CD4-positive, alpha-beta T cell treated with Interleukin-12 subunit alpha and Interleukin-12 subunit beta, for 1 hour (primary cell): Measurements from ENCODE around the gene TMEM176A.
"Not testable (repeated sequence)": the region's sequence is repeated elsewhere in the genome, so short reads cannot be mapped to it uniquely, and the experiment has no call there.

Experiments used
- DNase-seq: peaks from one replicate; pipeline ENCODE4 v3.0.0-alpha.2; 2020

Gene TMEM176A

DNA sequence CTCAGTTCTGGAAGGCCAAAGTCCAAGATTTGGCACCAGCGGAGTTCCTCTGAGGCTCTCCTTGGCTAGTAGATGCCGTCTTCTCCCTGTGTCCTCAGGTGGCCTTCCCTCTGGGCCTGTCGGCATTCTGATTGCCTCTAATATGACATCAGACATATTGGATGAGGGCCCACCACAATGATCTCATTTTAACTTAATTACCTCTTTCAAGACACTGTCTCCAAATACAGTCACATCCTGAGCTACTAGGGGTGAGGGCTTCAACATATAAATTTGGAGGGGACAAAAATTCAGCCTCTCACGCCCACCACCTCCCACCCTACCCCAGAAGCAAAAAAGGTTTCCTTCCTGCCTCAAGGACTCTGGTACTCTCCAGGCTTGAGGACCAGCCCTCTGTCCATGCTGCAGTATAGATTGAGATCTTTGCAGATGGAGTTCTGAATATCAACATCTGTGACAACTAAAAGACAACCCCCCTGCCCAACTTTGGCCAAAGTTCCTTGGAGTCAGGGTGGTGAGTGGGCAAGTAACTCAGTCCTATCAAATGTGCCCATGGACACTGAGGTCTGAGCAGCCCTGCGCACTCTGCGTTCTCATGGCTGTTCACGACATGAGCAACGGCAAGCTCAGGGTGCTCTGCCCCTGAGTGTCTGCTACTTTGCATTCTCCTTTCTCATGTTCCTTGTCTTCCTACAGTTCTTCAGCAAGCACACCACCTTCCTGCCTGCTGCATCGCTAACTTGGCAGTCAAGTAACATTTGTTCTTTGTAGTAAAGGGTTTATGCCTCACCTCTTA, 11.9 kb upstream of the TMEM176A start:
- no peak for DNase-seq

DNA sequence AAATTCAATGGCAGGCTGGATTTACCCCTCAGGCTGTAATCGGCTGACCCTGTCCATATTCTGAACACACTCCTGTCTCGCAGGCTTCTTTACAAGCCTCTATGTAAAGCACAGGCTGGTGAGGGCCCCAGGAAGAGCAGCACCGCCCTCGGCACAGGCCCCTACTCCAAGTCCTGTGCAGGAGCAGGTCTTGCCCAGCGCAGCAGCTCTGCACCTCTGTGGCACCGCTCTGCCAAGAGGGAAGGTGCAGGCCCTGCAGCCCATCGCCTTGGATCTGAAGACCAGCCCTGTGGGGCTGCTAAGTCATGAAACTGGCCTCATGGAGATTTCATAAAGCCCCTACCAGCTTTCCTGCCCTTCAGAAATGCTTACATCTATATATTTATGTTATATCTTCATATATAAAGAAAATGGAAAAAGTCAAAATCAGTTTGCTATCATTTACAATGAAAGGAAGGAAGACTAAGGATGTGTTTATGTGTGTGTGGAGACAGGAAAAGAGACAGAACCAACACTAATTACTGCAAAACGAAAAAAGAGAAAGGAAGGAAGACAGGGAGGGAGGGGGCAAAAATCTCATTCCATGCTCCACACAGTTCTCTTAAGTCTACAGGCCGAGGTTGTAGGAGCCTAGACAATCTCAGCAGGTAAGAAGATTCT, 10.0 kb upstream of the TMEM176A start:
- no peak for DNase-seq

GRCh38 chr7:150791304-150791703, 9.3 kb upstream of the TMEM176A start:
- DNase-seq: no peak

GRCh38 chr7:150791746-150792452, 8.7 kb upstream of the TMEM176A start:
- DNase-seq: no peak

DNA sequence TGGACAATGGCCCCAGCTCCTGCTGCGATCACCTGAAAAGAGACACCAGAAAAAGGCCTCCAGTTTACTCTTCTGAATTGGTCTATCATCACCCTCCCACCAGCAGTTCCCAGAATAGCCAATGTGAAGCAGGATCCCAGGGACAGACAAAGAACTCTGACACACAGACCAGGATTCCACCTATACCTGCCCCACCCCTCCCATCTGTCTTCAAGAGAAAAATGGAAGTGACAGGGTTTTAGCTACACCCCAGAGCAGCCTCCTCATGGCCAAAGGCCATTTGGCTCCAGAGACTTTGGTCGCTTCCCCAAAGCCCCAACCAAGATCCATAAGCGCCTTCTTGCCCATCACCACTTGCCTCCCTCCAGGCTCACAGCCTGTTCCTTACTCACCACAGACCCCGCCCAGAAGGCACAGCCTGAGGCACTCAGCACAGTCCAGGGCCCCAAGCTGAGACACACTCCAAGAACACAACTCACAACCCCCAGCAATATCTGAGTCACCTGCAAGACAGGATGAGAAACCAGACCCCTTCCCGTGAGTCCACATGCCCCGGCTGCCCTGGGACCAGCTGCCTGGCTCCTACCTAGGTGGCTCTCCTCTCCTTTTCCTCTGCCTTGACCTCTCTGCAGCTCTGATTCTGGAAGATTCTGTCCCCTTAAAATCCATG, 6.9 kb upstream of the TMEM176A start:
- DNase-seq: no peak

DNA sequence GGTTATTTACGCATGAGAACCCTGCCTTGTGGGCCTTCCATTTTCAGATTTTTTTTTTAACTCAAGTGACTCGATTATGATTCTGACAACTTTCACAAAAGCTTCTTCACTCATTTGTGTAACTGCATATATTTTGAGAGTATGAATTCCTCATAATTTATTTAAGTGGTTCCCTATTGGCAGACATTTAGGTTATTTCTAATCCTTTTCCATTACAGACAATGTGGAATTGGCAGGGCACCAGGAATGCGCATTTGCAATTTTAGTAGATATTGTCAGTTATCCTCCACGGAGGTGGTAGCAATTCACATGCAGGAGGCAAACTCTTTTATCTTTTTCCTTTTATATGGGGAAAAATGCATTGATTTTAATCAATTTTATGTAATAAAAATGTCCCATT, 2.9 kb upstream of the TMEM176A start:
- no peak for DNase-seq

- DNase-seq: no peak
Measured at GRCh38 chr7:150799156-150799555, 1.4 kb upstream of the TMEM176A start.

DNA sequence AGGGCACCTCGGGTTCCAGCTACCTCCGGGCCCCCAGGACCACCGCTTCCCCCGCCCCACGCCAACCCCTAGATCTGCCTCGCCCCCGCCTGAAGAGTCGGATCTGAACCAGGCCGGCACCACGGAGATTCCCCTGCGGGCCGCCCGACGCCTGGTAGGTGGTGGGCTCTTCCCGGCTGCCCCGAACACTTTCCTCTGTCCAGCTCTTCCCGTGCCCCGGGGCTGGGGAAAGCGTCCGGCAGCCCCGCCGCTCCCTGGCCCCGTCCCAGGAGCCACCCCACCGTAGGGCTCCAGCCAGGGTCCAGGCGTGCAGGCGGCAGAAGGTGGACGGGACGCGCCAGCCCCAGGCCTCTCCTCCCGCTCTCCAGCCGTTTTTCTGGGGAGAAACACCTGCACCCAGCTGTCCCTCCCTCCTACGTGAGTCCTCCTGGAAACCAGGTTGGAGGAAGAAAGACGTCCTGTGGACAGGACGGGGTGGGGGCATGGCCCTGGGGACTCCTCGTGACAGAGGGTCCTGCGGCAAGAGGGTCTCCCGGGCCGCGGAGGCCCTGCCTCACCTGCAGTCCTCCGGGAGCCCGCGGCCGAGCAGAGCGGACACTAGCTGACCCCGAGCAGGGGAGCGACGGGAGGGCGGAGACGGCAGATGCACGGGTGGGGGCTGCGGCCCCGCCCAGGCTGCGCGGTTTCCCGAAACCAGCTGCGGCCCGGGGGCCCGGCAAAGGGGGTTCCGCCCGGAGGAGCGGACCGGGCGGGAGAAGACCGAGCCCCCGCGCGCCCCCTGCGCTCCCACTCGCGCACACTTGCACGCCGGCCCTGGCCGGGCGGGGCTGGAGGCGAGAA, 608 bp upstream of the TMEM176A start, which contains the start of gene TMEM176B:
Gene TMEM176B, minus strand, starts transcription at position 624 of the 840 bp plus-strand sequence. CDS start 3,795 bp downstream, outside the sequence.
- DNase-seq: no peak

GRCh38 chr7:150801242-150801945, 825 bp downstream of the TMEM176A start:
- DNase-seq: no peak

- DNase-seq: no peak
Measured at GRCh38 chr7:150801946-150802771, 1.6 kb downstream of the TMEM176A start.

DNA sequence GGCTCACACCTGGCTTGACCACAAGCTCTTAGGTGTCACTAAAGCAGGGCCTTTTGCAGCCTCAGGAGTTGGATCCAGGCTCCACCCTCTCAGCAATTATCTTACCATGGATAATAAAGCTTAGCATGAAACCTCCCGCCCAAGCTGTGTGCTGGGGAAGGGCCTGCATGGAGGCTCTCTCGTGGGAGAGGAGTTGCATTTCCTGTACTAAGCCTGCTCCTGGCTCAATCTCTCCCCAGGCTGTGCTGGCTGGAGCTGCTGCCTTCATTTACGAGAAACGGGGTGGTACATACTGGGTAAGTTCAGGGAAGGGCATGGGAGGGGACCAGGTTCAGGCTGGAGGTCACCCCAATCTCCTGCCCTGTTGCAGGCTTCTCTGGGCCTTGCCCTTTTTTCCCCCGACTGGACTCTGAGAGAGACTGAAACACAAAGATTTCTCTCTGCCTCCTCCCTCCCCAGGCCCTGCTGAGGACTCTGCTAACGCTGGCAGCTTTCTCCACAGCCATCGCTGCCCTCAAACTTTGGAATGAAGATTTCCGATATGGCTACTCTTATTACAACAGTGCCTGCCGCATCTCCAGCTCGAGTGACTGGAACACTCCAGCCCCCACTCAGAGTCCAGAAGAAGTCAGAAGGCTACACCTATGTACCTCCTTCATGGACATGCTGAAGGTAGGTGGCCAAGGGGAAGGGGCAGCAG, 2.7 kb downstream of the TMEM176A start:
- DNase-seq: no peak

DNA sequence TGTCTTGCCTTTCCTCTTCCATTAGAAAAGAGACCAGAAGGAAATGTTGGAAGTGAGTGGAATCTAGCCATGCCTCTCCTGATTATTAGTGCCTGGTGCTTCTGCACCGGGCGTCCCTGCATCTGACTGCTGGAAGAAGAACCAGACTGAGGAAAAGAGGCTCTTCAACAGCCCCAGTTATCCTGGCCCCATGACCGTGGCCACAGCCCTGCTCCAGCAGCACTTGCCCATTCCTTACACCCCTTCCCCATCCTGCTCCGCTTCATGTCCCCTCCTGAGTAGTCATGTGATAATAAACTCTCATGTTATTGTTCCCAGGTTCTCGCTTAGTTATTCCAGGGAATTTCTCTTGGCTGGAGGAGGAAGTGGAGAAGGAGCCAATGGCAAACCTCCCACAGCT, 4.2 kb downstream of the TMEM176A start:
- no peak for DNase-seq

- DNase-seq: no peak
Measured at GRCh38 chr7:150805864-150806263, 5.3 kb downstream of the TMEM176A start.

DNA sequence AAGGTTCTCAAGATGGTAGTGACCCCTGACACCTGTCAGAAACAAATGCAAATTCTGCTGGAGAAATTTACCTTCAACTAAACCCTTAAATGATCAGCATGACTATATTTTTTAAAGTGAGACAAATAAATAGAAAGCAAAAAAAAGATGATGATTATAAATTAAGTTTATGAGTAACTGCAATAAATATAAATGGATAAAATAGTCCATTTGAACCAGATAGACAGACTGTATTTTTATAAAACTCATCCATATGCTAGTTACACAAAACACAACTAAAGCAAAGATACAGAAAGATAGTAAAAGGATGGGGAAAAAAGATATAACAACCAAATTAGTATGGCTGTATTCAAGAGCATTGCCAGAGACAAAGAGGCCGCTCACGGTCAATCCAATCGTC, 5.9 kb downstream of the TMEM176A start:
- no peak for DNase-seq

- DNase-seq: no peak
Measured at GRCh38 chr7:150806863-150807262, 6.3 kb downstream of the TMEM176A start.

- not testable (repeated sequence) for DNase-seq
Measured at GRCh38 chr7:150807616-150808438, 7.3 kb downstream of the TMEM176A start.

DNA sequence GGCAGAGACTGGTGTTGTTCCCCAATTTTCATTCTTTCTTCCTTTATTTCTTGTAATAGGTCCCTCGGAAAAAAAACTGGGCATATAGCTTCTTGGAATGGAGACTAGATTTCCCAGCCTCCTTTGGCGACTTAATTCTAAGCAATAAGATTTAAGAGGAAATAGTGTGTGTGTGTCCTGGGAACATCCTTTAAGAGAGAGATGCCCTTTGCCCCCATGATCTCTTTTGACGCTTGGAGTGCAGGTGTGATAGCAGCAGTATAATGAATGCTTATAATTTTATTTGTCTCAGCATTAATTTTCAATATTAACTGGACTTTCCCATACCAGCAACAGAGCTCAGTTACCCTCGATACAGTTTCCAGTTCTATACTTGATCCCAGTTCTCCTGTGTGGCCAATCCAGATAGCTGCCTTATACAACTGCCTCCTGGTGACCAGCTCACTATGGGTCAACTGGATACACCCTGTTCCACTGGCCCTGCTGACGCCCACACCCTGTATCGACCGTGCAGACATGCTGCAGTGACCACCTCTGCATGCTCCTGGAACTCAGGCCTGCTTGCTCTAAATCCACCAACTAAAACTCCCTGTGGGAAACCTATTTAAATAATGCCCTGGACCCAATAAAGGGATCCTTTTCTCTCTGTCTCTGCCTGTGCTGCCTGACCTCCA, 13.9 kb downstream of the TMEM176A start:
- no peak for DNase-seq

DNA sequence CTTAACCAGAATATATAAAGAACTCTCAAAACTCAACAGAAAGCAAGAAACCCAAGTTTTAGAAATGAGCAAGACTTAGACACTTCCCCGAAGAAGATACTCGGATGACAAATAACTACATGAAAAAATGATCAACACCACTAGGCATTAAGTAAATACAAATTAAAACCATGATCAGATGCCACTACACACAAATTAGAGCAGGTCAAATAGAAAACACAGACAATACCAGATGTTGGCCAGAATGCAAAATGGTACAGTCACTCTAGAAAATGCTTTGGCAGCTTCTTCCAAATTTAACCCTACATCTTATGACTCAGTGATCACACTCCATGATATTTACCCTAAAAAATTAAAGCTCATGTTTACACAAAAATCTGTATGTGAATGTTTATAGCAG, 18.4 kb downstream of the TMEM176A start:
- no peak for DNase-seq
